Measurements from ENCODE around the gene ALPP. TPM values are rescaled to one million over a fixed set of nuclear protein-coding genes. Genes with fewer than 3 reads are reported as not detected.

The ALPP gene
- polyA plus RNA-seq, 1 of the 3 experiments (the other 2 are of a cell fraction) = not detected

DNA sequence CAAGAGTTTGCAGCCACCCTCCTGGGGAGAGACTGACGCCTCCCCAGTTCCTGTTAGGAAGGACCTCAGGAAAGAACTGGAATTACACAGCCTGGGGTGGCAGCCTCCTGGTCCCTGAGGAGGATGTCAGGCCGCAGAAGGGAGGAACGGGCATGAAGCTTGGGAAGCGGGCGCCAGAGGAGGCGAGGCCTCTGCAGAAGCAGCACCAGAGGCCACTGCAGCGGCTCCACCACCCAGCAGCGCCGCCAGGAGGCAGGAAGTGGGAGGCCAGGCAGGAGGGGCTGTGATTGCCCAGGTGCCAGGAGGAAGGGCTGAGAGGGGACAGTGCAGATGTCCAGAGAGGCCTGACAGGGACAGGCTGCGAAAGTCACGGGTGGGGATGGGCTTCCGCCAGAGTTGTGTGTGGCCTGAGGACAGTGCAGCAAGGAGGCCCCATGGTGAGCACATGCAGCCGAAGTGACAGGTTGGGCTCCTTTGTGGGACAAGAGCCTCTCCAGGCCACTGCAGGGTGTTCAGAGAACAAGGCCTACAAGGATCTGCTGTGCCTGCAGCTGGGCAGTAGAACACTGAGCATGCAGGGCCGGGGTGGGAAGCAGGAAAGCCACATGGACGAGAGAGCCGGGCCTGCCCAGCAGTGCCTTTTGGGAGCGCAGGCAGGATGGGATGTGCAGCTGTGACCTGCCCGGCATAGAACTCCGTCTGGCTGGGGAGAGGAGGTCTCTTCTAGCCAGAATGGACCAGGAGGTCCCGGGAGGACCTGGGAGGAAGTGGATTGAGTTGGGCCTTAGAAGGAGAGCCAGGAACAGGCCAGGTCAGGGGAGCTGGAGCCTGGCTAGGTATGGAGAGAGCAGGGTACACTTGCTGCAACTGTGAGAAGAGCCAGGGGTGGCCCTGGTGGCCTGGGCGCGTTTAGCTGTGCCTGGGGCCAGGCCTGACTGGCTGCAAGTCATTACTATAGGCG, 39.1 kb upstream of the ALPP start (continued):
- no peak for TF ChIP-seq FOXJ3 (CRISPR knock-in tag; IDR thresholded peaks at IDR 0.05)
- no peak for TF ChIP-seq SIN3A (IDR thresholded peaks at IDR 0.05; ENCODE audit: borderline replicate concordance, low read depth, low read length)

DNA sequence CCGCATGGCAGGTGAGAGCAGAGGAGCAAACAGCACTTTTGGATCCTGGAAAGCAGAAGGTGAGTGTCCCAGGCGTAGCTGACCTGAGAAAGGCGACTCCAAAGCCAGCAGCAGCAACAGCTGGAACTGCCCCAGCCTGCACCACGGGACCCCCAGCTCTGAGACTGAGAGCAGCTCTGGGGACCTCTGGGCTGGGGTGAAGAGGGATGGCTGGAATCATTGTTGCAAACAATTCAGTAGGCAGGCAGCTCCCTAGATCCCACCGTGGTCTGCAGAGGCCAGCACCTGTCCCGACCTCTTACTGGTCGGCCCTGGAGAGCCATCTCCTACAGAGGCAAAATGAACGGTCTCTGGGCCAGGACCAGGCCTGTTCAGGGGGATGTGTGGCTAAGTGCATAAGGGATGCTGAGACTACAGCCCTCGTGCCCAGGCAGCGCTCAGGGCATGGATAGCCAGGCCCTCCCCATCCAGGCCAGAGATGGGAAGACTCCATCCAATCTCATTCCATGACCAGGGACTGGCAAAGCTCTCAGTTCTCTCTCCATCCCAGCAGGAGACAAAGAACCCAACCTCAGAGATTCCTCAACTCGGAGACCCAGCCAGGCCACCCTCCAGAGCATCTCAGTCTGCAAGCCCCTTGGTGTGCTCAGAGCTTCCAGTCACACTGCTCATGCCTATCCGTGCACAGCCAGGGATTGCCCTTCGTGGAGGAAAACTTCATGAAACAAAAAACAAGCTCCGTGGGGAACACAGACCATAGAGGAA, 38.2 kb upstream of the ALPP start:
- no peak overlapping the region for H3K9ac ChIP-seq
- TF ChIP-seq TAF1 (IDR thresholded peaks at IDR 0.05; ENCODE audit: borderline replicate concordance, low read depth, low read length) (no peak), TEAD4 (IDR thresholded peaks at IDR 0.05; ENCODE audit: borderline replicate concordance, insufficient read depth) (no peak), TCF12 (IDR thresholded peaks at IDR 0.05) (no peak), RFX5 (IDR thresholded peaks at IDR 0.05; ENCODE audit: low read length) (no peak), RXRA (IDR thresholded peaks at IDR 0.05; ENCODE audit: borderline replicate concordance, low read depth) (no peak), CHD2 (IDR thresholded peaks at IDR 0.05; ENCODE audit: low read length, partially characterized antibody) (no peak)
- TF ChIP-seq, protein P1, sequence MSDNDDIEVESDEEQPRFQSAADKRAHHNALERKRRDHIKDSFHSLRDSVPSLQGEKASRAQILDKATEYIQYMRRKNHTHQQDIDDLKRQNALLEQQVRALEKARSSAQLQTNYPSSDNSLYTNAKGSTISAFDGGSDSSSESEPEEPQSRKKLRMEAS (IDR thresholded peaks at IDR 0.05; ENCODE audit: low read depth) = no peak
- TF ChIP-seq, protein P2, sequence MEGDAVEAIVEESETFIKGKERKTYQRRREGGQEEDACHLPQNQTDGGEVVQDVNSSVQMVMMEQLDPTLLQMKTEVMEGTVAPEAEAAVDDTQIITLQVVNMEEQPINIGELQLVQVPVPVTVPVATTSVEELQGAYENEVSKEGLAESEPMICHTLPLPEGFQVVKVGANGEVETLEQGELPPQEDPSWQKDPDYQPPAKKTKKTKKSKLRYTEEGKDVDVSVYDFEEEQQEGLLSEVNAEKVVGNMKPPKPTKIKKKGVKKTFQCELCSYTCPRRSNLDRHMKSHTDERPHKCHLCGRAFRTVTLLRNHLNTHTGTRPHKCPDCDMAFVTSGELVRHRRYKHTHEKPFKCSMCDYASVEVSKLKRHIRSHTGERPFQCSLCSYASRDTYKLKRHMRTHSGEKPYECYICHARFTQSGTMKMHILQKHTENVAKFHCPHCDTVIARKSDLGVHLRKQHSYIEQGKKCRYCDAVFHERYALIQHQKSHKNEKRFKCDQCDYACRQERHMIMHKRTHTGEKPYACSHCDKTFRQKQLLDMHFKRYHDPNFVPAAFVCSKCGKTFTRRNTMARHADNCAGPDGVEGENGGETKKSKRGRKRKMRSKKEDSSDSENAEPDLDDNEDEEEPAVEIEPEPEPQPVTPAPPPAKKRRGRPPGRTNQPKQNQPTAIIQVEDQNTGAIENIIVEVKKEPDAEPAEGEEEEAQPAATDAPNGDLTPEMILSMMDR (IDR thresholded peaks at IDR 0.05) = no peak
- H3K79me2 ChIP-seq (ENCODE audit: insufficient read depth) = no peaks in the 10 kb centered on the region

More for the DNA sequence above, 38.2 kb upstream of the ALPP start:
- no peaks in the 10 kb centered on the region for H3K4me1 ChIP-seq (ENCODE audit: control insufficient read depth in 1 of 2, insufficient read depth in 2 of 2, low read depth in 1 of 2, low read length in 1 of 2)
- no peaks in the 10 kb centered on the region for H3K9me3 ChIP-seq
- ChIA-PET POLR2A (no interaction called here), CTCF (interaction anchor here (1.0 to 2.4 kb wide), 8 partner anchors 12 to 435 kb away, joined by 3 to 11 read pairs (median 5); partner anchors contain the start of gene NPPC)
- H3F3A ChIP-seq (replicated peaks; ENCODE audit: insufficient read depth) = no peaks in the 10 kb centered on the region
- no peak overlapping the region for H3K27ac ChIP-seq (ENCODE audit: low read depth in 2 of 2, low read length in 1 of 2)
- WGBS (ENCODE audit: low lambda C conversion rate) = 96% methylated on average over 10 of the region's 14 CpGs
- no peak for DNase-seq
- H3K36me3 ChIP-seq (replicated peaks in 1 of 2; ENCODE audit: control insufficient read depth in 1 of 2, insufficient read depth in 2 of 2, low read length in 1 of 2) = peaks cover 0 to 2% of the 10 kb centered on the region in 2 experiments
- H4K20me1 ChIP-seq (ENCODE audit: insufficient read depth) = no peaks in the 10 kb centered on the region
- H2AFZ ChIP-seq (ENCODE audit: low read depth) = no peak overlapping the region
- no peak overlapping the region for H3K4me2 ChIP-seq
- H3K4me3 ChIP-seq (ENCODE audit: low read depth in 2 of 2, low read length in 1 of 2) = no peak overlapping the region
- H3K9me2 ChIP-seq = no peaks in the 10 kb centered on the region
- H3K27me3 ChIP-seq (ENCODE audit: insufficient read depth) = no peaks in the 10 kb centered on the region
